Erythroblast (primary cell): ENCODE measurements around the gene AUTS2.

Source experiments
- GATA1 ChIP-seq: IDR thresholded peaks from 2 replicates; pipeline ENCODE4 v1.6.1; 2011; ENCODE audit warnings: low read depth, mild to moderate bottlenecking, control low read depth, low read length, moderate library complexity
- POLR2A ChIP-seq: IDR thresholded peaks from 2 replicates; pipeline ENCODE4 v1.6.1; 2011; ENCODE audit warnings: mild to moderate bottlenecking, low read length

GRCh38 chr7:70292716-70293115 lies 694.4 kb downstream of the AUTS2 start:
- TF ChIP-seq POLR2A, result no peak
- TF ChIP-seq GATA1, result no peak
